Tibial artery (tissue), 4 donors: ENCODE measurements around the gene IRX4.

ENCODE experiments used
- DNase-seq, 2 donors: peaks; one replicate each; pipeline ENCODE4 v3.0.0-alpha.2; 2019
- H3K27ac ChIP-seq, 2 donors: fragments of 200-600 bp; sonication (generic) in 1 of 2; 1 replicate in 1 of 2; 2 replicates in 1 of 2; pipeline ENCODE4 v1.5.1; 2018 to 2019; ENCODE audit warnings: mild to moderate bottlenecking in 1 of 2
- H3K27me3 ChIP-seq, 2 donors: fragments of 200-600 bp; sonication (generic) in 1 of 2; one replicate each; pipeline versions ENCODE4 v1.5.1 to v1.6.0; 2016 to 2019
- H3K36me3 ChIP-seq, 3 donors: fragments of 200-600 bp; sonication (generic) in 2 of 3; one replicate each; pipeline ENCODE4 v1.5.1; 2016 to 2019; ENCODE audit warnings: mild to moderate bottlenecking in 2 of 3
- H3K4me1 ChIP-seq, 4 donors: fragments of 200-600 bp; sonication (generic) in 2 of 4; 1 replicate in 3 of 4; 2 replicates in 1 of 4; pipeline ENCODE4 v1.5.1; 2016 to 2019
- H3K4me3 ChIP-seq, 2 donors: fragments of 200-600 bp; sonication (generic) in 1 of 2; 1 replicate in 1 of 2; 2 replicates in 1 of 2; pipeline ENCODE4 v1.5.1; 2018 to 2019; ENCODE audit warnings: mild to moderate bottlenecking in 2 of 2
- H3K9me3 ChIP-seq, 3 donors: fragments of 200-600 bp; sonication (generic) in 1 of 3; one replicate each; pipeline ENCODE4 v1.5.1; 2016 to 2019
- CTCF ChIP-seq, 2 experiments: fragments of 200-600 bp in 1 of 2; fragments of 450-650 bp in 1 of 2; IDR thresholded peaks; one replicate each; pipeline ENCODE4 v1.5.1; 2017 to 2019; ENCODE audit warnings: antibody characterized with exemption in 2 of 2, mild to moderate bottlenecking in 1 of 2, moderate library complexity in 1 of 2
- intact Hi-C: fragments of 100-400 bp; cut with DNase I; formaldehyde crosslinking; loops from one replicate; pipeline ENCODE4 v1.15.0; 2023; ENCODE audit warnings: low total_unique reads

The IRX4 gene

GRCh38 chr5:1912951-1913565, 30.3 kb upstream of the IRX4 start:
- H3K4me3 ChIP-seq = no peak overlapping the region
- peak in 1 of 2 donors; percentile 46 for DNase-seq
- intact Hi-C loops = no loop called here
- peaks cover 0 to 6% of the 10 kb centered on the region in 2 donors for H3K27me3 ChIP-seq
- no peaks in the 10 kb centered on the region for H3K36me3 ChIP-seq
- no peak overlapping the region for H3K27ac ChIP-seq
- H3K9me3 ChIP-seq = peaks cover 0 to 11% (median 4%) of the 10 kb centered on the region in 3 donors
- no peaks in the 10 kb centered on the region for H3K4me1 ChIP-seq
- no peak for TF ChIP-seq CTCF (IDR thresholded peaks at IDR 0.05)

GRCh38 chr5:1911773-1912235, 29.1 kb upstream of the IRX4 start:
- intact Hi-C loops = no loop called here
- peaks cover 0 to 11% (median 4%) of the 10 kb centered on the region in 3 donors for H3K9me3 ChIP-seq
- no peak overlapping the region for H3K4me3 ChIP-seq
- no peaks in the 10 kb centered on the region for H3K4me1 ChIP-seq
- no peak for TF ChIP-seq CTCF (IDR thresholded peaks at IDR 0.05)
- H3K27me3 ChIP-seq = peaks cover 0 to 6% of the 10 kb centered on the region in 2 donors
- DNase-seq = peak; percentile 13 to 33
- no peaks in the 10 kb centered on the region for H3K36me3 ChIP-seq
- H3K27ac ChIP-seq = no peak overlapping the region

DNA sequence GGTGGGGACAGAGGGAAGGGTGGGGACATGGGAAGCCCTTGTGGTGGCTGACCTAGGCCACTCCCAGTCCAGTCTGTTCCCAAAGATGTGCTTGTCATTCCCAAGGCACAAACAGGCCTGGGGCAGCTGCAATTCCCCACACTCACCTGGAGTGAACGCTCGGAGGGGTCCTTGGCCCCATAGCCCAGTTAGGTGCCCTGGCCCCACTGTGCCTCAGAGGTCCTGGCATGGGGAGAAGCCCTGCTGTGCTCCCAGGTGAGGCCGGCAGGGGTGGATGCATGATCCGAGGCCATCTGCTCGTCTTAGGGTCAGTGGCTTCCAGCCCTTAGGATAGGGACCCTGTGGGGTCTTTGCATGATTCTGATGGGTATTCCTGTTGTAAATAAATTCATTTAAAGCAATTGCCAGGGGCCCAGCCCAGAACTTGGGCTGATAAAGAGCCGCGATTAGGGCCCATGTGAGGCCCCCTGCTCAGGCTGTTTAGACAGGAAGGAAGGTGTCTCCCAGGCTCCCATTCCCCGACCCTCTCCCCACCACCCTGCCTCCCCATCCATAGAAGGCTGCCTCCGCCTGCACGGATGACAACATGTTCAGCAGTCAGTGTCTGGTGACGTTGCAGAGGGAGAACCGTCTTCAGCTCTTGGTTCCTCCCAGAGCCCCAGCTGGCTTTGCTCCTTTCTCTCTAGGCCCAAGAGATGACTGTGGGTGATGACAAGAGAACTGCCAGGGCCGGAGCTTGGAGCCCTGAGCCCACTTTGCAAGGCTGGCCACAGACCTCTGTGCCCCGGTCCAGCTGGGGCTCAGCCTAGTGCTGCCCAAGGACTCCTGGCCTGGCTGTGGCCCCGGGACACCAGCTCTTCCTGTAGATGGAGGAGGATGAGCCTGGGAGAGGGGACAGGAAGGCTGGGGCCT, 28.4 kb upstream of the IRX4 start:
- intact Hi-C loops = no loop called here

GRCh38 chr5:1910081-1910760, 27.5 kb upstream of the IRX4 start:
- DNase-seq = peak; percentile 10 to 62
- intact Hi-C loops = no loop called here
- Histone ChIP-seq H3K4me1 (no peaks in the 10 kb centered on the region), H3K27ac (no peak overlapping the region), H3K9me3 (peaks cover 0 to 10% (median 8%) of the 10 kb centered on the region in 3 donors), H3K36me3 (no peaks in the 10 kb centered on the region), H3K27me3 (no peaks in the 10 kb centered on the region), H3K4me3 (no peak overlapping the region)
- TF ChIP-seq CTCF (IDR thresholded peaks at IDR 0.05) = no peak

More for the DNA sequence above, 28.4 kb upstream of the IRX4 start:
- H3K9me3 ChIP-seq = peaks cover 0 to 11% (median 4%) of the 10 kb centered on the region in 3 donors
- peaks cover 0 to 3% of the 10 kb centered on the region in 2 donors for H3K27me3 ChIP-seq
- no peak overlapping the region for H3K27ac ChIP-seq
- no peaks in the 10 kb centered on the region for H3K36me3 ChIP-seq
- H3K4me1 ChIP-seq = no peaks in the 10 kb centered on the region
- DNase-seq = peak; percentile 15 to 46
- H3K4me3 ChIP-seq = no peak overlapping the region
- no peak for TF ChIP-seq CTCF (IDR thresholded peaks at IDR 0.05)

DNA sequence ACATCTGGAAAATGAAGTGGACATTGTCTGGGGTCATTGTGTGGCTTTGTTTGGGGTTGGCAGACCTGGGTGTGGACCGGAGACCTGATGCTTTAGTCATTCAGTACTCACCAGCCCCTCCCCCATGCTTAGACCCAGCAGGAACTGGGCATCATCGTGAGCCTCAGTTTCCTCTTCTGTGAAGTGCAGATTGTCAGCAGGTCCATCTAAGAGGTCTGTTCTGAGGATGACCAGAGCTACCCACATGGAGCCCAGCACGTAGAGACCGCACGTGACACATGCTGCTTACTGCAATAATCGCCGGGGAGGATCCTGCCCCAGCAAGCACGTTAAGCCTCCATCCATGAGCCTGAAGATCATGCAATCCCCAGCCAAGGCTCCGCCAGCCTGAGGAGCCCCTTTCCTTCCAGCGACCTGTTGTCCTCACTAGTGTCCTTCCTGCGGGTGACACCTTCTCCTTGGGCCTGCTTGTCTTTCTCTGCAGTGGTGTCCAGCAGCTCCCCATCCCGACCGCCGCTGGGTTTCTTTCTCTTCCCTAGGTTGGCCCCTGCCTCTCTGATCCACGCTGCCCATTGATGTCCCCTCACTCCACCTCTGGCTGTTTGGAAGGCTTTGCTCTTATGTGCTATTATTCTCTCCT, 26.7 kb upstream of the IRX4 start:
- H3K27me3 ChIP-seq = no peaks in the 10 kb centered on the region
- H3K36me3 ChIP-seq = no peaks in the 10 kb centered on the region
- no peaks in the 10 kb centered on the region for H3K4me1 ChIP-seq
- DNase-seq = peak; percentile 12 to 34
- intact Hi-C loops = no loop called here
- no peak for TF ChIP-seq CTCF (IDR thresholded peaks at IDR 0.05)
- H3K4me3 ChIP-seq = no peak overlapping the region
- H3K9me3 ChIP-seq = peaks cover 0 to 7% (median 3%) of the 10 kb centered on the region in 3 donors
- no peak overlapping the region for H3K27ac ChIP-seq
